Measurements from ENCODE around the gene KLHL3.
"Not testable (repeated sequence)": the region's sequence is repeated elsewhere in the genome, so short reads cannot be mapped to it uniquely, and the experiment has no call there.

The KLHL3 gene, protein sequence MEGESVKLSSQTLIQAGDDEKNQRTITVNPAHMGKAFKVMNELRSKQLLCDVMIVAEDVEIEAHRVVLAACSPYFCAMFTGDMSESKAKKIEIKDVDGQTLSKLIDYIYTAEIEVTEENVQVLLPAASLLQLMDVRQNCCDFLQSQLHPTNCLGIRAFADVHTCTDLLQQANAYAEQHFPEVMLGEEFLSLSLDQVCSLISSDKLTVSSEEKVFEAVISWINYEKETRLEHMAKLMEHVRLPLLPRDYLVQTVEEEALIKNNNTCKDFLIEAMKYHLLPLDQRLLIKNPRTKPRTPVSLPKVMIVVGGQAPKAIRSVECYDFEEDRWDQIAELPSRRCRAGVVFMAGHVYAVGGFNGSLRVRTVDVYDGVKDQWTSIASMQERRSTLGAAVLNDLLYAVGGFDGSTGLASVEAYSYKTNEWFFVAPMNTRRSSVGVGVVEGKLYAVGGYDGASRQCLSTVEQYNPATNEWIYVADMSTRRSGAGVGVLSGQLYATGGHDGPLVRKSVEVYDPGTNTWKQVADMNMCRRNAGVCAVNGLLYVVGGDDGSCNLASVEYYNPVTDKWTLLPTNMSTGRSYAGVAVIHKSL

DNA sequence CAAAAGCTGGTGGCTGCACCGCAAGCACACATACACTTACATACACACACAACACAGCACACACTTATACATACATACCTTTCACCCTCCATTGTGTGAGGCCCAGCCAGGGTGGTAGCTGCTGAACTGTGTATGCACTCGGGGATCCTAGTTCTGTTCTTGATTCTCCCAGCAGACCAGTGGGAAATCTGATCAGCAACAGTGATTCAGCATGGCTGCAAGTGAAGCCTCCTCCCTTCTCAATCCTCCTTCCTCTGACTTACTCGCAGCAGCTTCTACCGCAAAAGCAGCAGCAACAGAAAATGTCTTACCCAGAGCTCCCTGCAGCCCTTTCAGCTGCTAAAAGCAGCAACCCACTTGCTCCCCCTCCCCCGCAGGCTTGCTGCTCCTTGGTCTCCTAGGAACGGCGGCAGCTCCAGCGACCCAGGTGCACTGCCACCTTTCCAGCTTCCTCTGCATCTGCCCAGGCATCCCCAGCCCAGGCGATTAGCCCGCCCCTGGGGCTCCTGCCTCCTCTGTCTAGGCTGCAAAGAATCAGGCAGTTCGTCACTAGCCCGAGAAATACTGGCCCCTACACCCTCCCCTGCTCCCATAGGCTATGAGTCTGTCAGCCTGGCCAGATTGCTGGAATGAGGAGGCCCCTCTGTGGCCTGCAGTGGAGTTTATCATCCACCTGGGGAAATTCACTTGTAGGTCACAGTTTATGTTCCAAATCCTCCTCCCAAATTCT is at the start of gene KLHL3:
Gene KLHL3, minus strand, starts transcription at position 535 of the 730 bp plus-strand sequence. Its CDS starts 443 bp downstream, at position 92.
- no peak for DNase-seq

DNA sequence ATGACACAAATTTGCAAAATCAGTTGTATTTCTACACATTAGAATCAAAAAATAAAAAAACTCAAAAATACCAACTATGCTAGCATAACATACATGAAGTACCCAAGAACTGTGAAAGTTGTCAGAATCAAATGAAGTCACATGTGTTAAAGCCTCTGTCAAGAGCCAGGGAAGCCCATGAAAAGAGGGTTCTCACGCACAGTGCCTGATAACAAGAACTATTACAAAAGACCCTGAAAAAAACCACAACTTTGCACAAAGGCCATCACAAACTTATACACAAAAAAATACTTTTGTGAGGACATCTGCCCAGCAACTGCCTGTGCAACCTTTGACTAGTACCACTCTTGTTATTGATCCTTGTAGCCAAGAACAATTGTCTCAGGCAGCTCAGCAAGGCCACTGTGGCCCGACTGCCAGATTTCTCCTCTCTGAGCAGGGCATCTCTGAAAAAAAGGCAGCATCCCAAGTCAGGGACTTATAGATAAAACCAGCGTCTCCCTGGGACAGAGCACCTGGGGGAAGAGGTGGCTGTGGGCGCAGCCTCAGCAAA is 47.2 kb upstream of the KLHL3 start:
- no peak for DNase-seq

DNA sequence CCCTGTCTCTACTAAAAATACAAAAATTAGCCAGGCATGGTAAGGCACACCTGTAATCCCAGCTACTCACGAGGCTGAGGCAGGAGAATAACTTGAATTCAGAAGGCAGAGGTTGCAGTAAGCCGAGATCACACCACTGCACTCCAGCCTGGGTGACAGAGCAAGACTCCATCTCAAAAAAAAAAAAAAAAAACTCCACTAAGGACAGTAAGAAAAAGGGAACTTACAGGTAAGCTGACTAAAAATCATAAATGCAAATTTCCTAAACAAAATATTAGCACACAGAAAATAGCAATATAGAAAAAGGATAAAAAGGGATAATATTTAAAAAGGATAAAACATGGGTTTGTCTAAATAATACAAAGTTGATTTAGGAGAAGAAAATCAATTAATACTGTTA is 46.2 kb upstream of the KLHL3 start:
- no peak for DNase-seq

DNA sequence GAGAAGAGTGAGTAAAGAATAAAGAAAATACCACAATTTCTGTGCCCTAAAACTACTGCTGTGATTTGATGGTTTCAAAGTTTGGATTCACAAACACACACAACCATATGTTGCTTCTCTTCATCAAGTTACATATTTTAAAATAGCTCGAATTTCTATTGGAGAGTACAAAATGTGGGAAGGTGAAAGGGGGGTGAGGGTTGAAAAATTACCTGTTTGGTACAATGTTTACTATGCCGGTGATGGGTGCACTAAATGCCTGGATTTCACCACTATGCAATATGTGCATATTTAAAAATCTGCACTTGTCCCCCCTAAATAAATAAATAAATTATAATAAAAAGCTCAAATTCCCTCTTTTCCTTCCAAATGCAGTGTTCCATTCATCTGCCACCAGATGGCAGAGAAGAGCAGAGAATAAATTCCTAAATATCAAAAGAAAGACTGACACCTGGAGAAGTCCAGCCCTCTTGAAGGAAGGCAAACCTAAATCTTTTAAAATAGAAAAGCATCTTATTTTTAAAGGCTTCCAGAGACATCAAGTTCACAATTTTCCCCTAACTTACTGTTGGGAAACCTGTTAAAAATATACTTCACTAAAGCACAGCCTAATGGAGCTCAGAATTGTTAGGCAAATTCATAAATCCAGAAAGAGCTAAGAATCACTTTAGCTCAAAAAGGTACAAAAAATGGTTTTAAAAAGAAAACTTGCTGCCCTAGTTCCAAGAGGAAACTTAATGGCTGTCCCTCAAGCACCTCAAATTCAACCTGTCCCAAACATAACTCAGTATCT is 43.1 kb upstream of the KLHL3 start:
- no peak for DNase-seq

DNA sequence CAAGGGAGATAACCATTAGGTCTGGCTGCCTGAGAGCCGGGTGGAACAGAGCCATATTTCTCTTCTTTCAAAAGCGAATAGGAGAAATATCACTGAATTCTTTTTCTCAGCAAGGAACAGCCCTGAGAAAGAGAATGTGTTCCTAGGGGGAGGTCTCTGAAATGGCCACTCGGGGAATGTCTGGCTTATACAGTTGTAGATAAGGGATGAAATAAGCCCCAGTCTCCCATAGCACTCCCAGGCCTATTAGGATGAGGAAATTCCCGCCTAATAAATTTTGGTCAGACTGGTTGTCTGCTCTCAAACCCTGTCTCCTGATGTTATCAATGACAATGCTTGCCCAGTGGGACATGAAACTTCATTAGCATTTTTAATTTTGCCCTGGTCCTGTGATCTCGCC is 32.0 kb upstream of the KLHL3 start:
- not testable (repeated sequence) for DNase-seq

DNA sequence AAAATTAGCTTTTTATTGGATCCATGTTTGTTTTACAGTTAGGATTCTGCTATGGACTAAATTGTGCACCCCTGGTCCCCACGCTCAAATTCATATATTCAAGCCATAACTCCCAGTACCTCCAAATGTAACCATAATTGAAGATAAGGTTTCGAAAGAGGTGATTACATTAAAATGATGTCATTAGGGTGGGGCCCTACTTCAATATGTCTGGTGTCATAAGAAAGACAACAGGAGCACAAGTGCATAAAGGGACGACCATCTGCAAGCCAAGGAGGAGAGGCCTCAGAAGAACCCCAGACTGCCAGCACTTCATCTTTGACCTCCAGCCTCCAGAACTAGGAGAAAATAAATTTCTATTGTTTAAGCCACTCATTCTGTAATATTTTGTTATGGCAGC is 25.7 kb upstream of the KLHL3 start:
- no peak for DNase-seq

DNA sequence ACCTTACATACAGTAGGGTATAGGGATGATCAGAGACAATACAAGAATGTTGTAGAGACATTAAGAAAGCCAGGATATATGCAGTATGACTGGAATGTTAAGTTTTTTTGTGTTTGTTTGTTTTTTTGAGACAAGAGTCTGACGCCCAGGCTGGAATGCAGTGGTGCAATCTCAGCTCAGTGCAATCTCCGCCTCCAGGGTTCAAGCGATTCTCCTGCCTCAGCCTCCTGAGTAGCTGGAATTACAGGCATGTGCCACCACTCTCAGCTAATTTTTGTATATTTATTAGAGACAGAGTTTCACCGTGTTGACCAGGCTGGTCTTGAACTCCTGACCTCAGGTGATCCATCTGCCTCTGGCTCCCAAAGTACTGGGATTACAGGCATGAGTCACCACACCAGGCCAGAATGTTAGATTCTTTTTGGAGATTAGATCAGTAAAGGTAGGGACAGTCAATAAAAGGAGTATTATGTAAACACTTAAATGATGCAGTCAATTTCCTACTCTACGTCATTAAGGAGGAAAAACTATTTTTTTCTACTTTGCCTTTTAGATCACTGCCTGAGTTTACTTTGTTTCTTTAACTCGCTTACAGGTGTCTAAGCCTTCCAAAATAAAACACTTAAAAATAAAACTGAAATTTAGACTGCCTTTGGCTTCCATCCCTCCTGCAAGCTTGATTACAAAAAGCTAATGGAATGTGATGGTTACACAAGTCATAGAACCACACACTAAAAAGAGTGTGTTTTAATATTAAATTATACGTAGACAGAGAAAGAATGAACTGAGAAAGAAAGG is 25.0 kb upstream of the KLHL3 start:
- no peak for DNase-seq

DNA sequence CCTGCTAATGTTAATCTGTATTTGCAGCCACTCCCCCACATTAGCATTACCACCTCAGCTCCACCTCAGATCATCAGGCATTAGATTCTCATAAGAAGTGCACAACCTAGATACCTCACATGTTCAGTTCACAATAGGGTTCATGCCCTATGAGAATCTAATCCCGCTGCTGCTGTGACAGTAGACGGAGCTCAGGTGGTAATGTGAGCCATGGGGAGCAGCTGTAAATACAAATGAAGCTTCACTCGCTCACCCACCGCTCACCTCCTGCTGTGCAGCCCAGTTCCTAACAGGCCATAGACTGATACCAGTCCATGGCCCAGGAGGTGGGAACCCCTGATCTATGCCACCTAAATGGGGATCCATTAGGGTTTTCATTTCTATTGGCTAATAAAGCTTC is 24.4 kb upstream of the KLHL3 start:
- DNase-seq: no peak

DNA sequence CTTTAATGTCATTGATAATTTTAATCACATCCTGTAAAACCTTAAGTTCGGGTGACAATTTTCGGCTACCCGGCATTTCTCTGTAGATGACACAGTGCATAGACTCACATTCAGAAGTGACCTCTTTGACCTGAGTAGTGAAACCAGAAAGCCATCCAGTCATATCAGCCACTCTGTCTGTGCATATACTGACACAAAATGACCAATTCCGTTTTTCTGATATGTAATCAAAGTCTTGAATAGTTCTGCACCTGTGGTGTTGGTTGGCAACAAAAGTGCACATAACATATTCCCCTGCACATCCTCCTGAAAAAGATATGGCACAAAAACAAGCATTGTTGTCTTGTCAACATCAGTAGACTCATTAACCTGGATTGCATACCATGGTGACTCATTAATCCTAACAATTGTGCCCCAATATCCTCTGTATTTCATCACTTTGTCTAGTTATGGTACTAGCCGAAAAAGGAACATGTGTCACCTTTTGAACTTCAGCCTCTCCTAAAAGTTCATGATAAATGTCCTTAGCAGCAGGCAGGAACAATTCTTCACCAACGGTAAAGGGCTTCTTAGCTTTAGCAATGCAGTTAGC is 22.9 kb upstream of the KLHL3 start:
- DNase-seq: no peak

DNA sequence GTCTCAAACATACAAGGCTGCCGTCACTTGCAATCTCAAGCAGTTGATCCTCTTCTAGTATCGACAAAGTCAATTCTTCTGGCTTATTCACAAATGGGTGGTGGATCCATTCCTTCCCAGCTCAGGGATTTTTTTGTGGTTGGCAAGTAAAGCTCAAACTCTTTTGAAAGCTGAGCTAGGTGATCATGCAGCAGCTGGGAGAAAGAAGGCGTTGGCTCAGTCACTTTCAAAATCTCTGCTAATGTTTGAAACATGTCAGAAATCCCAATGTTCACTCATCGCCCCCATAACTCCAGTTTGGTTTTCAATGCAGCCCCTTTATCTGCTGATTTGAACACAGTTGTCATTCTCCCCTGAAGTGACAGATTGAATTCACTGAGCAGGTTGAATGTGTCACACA is 22.2 kb upstream of the KLHL3 start:
- no peak for DNase-seq

DNA sequence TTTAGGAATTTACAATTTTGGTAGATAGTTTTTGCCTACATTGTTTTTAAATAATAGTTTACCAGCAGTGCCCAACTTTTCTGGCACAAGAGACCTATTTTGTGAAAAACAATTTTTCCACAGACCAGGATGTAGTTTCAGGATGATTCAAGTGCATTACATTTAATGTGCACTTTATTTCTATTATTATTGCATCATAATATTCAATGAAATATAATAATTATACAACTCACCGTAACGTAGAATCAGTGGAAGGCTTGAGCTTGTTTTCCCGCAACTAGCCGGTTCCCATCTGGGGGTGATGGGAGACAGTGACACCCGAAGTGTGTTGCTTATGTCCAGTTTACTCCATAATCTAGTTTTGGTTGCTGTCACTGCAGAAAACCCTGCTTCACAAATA is 21.7 kb upstream of the KLHL3 start:
- no peak for DNase-seq

DNA sequence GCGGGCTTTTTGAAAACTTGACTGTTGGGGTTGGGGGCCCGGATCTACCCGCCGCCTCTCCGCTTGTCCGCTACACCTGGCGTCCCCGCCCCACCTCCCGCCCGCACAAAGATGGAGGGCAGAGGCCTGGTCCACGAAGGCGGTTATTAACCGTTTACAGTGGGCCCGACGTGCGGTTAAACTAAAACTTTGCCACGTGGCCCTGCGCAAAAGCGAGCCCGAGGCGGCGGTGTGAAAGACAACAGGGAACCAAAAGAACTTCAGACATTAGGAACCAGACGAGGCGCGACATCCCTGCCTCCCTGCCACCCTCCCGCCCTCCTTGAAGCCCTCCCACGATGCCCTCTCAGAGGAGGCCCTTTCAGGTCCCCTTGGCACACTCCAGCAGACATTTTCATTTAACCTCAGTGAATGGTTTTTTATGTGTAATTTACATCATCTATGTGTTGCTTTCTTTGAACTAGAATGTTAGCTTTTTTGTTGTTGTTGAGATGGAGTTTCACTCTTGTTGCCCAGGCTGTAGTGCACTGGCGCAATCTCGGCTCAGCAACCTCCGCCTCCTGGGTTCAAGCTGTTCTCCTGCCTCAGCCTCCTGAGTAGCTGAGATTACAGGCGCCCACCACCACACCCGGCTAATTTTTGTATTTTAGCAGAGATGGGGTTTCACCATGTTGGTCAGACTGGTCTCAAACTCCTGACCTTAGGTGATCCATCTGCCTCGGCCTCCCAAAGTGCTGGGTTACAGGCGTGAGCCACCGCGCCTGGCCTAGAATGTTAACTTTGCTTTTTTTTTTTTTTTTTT is 19.3 kb upstream of the KLHL3 start:
- DNase-seq: no peak

DNA sequence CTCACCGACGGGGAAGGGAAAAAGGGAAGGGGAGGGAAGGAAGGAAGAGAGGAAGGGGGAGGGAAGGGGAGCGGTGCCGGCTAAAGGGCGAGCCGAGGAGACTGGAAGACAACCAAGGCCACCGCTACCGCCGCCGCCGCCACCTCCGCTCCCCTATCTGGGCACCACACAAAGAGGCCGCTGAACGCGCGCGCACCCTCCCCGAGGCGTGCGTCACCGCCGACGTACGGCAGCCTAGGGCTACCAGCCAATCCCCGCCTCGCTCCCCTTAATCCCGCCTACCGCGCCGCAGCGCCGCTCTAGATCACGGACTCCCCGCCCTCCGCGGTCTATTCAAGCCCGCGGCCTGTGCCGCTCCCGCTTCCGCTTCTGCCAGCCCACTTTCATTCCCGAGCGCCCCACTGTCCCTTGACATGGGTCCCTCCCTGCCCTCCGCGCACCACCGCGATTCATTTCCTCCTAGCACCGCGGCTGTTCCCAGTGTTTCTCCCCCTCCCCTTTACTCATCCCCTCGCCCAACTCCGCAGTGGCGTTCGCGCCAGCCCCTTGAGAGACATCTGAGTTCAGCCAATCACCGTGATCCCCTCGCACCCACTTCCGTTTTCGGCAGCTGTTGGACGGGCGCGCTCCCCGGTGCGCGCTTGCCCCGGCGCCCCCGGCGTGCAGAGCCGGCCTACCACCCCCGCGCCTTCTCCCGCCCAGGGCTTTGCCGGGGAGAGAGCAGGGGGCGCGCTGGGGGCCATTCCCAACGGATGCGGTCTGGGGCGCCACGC is 18.5 kb upstream of the KLHL3 start, which contains the start of gene HNRNPA0:
Gene HNRNPA0, minus strand, starts transcription at position 176 of the 773 bp plus-strand sequence. CDS start 297 bp downstream, outside the sequence.
- peak; percentile 96 for DNase-seq

DNA sequence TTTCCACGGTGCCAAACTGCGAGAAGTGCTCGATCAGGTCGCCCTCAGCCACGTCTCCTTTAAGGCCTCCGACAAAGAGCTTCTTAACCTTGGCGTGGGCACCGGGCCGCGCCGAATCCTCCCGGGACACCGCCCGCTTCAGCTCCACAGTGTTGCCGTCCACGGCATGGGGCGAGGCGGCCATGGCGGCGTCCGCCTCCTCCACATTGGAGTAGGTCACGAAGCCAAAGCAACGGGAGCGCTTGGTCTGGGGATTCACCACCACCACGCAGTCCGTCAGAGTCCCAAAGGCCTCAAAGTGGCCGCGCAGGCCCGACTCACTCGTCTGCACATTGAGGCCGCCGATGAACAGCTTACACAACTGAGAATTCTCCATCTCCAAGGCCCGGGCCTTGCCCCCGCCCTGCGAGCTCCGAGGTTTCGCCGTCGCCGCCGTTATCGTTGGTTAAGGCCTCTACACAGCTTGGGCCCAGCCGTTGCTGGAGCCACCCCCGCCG is 17.9 kb upstream of the KLHL3 start:
- no peak for DNase-seq

DNA sequence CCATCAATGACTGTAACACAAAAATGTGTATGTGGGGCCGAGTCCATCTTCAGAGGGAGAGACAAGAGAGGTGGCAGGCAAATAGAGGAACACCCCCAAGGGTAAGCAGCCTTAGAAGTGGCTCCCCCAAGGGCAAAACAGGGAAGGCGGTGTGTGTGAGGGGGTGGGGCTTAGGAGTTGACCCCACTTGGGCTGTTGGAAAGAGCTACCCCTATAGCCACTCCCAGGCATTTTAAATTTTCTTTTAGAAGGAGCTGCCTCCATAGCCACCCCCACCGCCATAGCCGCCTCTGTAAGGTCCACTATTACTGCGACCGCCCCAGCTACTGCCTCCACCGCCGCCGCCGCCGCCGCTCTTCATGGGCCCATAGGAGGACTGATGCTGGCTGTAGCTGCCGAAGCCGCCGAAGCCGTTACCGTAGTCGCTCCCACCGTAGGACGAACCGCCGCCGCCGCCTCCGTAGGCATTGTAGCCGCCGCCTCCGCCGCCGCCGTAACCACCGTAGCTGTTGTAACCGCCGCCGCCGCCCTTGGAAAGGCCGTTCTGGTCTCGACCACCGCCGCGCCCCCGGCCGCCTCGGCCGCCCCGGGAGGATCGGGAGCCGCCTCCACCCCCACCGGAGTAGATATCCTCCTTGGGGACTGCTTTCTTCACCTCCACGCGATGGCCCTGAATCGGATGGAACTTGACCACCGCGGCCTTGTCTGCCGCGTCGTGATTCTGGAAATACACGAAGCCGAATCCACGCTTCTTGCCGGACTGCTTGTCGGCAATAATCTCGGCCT is 17.2 kb upstream of the KLHL3 start:
- peak; percentile 29 for DNase-seq

DNA sequence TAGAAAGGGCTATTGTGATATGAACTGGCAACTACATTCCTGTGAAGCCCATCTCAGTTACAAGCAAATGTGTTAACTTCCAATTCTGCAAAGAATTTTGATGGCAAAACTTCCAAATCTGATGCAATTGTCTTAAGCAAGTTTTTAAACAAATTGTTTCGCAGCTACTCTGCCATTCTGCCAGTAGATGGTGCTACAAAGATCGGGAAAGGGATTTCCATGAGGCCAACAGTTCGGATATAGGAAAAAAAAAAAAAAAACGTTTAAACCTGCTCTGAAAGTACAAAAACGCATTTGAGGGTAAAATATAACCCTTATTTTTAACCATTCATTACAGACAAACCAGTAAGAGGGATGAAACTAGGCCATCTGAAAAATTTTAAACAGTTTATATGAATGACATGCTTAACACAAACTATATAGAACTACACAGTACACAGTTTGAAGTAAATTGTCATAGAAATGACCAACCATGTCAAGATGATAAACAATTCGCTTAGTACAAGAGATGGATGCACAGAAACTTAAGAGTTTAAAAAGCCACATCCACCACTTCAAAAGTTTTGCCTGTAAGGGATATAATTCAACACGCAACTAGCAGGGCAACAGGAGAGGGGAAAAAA is 16.1 kb upstream of the KLHL3 start:
- DNase-seq: no peak

DNA sequence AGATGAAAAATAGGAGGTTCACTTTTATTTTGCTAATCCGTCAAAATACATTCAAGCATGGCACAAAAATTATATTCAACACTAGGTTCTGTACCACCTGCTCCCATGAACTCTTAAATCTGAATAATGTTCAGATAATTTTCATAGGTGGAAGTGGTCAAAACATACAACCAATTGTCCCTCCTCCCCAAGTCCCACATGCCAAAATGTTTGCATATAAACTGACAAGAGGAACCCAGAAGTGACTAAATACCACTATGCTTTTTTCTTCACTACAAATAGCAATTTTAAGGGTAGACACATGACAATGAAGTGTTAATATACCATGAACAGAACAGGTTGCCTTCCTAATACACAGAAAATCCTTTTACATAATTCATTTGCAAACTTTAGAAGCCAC is 14.5 kb upstream of the KLHL3 start:
- DNase-seq: no peak

DNA sequence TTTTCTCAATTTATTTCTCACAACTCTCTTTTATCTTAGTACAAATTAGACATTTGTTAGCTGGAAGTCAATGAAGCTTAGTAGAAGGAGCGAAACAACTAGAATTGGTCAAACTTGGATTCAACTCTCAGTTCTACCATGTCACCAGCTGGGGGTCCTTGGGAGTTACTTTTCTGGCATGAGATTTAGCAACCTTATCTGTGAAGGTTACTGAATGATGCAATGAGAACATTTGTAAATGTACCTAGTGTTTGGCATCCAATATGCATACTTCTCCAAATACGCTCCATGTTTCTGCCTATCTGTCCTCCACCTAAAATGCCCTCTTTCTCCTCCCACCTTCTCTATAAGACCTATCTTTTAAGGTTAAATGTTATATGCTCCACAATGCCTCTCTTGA is 12.0 kb upstream of the KLHL3 start:
- no peak for DNase-seq

Data from stimulated activated naive CD4-positive, alpha-beta T cell treated with Interleukin-2 at 50 U/mL for 16 hours (primary cell).